ENCODE results near the gene STT3A. TPM values are rescaled to one million over a fixed set of nuclear protein-coding genes. Genes with fewer than 3 reads are reported as not detected.

Gene STT3A
- total and polyA plus RNA-seq, 2 of the 13 experiments (the other 11 are each of a cell fraction or from before 2014, with no cell fraction given) = 229 to 319 TPM

- TF ChIP-seq MEF2D (CRISPR knock-in tag; IDR thresholded peaks at IDR 0.05) (0 out of 2 replicates have a peak, but pooled peaks have one; percentile 26), HNF1A (IDR thresholded peaks at IDR 0.05; ENCODE audit: low read depth) (0 out of 2 replicates have a peak, but pooled peaks have one; percentile 3), HNF1A (CRISPR knock-in tag; IDR thresholded peaks at IDR 0.05; ENCODE audit: borderline replicate concordance) (peak; percentile 46; the same call in 1 of the 2 replicates), SRF (IDR thresholded peaks at IDR 0.05; ENCODE audit: low read depth, low read length) (no peak), ZNF792 (CRISPR knock-in tag; IDR thresholded peaks at IDR 0.05) (peak; percentile 15; the same call in 1 of the 2 replicates), ZNF432 (CRISPR knock-in tag; IDR thresholded peaks at IDR 0.05; ENCODE audit: borderline replicate concordance) (no peak), ZBTB20 (CRISPR knock-in tag; IDR thresholded peaks at IDR 0.05; ENCODE audit: borderline replicate concordance, low read depth) (peak; percentile 15; the same call in 1 of the 2 replicates), HNF4G (IDR thresholded peaks at IDR 0.05; ENCODE audit: borderline replicate concordance, low read depth, low read length) (no peak), HNF4G (CRISPR knock-in tag; IDR thresholded peaks at IDR 0.05; ENCODE audit: borderline replicate concordance, low read depth) (no peak), ZNF101 (CRISPR knock-in tag; IDR thresholded peaks at IDR 0.05; ENCODE audit: borderline replicate concordance, low read depth) (no peak), RAD51 (IDR thresholded peaks at IDR 0.05; ENCODE audit: borderline replicate concordance) (peak; percentile 63; the same call in 1 of the 2 replicates), ZFP37 (CRISPR knock-in tag; IDR thresholded peaks at IDR 0.05; ENCODE audit: borderline replicate concordance) (peak; percentile 75; the same call in 1 of the 2 replicates), ZFY (CRISPR knock-in tag; IDR thresholded peaks at IDR 0.05) (peak; percentile 95), CHD4 (IDR thresholded peaks at IDR 0.05; ENCODE audit: borderline replicate concordance, low read length) (no peak)
- TF ChIP-seq, protein P1, sequence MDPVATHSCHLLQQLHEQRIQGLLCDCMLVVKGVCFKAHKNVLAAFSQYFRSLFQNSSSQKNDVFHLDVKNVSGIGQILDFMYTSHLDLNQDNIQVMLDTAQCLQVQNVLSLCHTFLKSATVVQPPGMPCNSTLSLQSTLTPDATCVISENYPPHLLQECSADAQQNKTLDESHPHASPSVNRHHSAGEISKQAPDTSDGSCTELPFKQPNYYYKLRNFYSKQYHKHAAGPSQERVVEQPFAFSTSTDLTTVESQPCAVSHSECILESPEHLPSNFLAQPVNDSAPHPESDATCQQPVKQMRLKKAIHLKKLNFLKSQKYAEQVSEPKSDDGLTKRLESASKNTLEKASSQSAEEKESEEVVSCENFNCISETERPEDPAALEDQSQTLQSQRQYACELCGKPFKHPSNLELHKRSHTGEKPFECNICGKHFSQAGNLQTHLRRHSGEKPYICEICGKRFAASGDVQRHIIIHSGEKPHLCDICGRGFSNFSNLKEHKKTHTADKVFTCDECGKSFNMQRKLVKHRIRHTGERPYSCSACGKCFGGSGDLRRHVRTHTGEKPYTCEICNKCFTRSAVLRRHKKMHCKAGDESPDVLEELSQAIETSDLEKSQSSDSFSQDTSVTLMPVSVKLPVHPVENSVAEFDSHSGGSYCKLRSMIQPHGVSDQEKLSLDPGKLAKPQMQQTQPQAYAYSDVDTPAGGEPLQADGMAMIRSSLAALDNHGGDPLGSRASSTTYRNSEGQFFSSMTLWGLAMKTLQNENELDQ (CRISPR knock-in tag; IDR thresholded peaks at IDR 0.05; ENCODE audit: borderline replicate concordance) = no peak
- TF ChIP-seq, protein P2, sequence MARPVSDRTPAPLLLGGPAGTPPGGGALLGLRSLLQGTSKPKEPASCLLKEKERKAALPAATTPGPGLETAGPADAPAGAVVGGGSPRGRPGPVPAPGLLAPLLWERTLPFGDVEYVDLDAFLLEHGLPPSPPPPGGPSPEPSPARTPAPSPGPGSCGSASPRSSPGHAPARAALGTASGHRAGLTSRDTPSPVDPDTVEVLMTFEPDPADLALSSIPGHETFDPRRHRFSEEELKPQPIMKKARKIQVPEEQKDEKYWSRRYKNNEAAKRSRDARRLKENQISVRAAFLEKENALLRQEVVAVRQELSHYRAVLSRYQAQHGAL (CRISPR knock-in tag; IDR thresholded peaks at IDR 0.05; ENCODE audit: not compliant biosample characterization) = no peak
- TF ChIP-seq, protein P3, sequence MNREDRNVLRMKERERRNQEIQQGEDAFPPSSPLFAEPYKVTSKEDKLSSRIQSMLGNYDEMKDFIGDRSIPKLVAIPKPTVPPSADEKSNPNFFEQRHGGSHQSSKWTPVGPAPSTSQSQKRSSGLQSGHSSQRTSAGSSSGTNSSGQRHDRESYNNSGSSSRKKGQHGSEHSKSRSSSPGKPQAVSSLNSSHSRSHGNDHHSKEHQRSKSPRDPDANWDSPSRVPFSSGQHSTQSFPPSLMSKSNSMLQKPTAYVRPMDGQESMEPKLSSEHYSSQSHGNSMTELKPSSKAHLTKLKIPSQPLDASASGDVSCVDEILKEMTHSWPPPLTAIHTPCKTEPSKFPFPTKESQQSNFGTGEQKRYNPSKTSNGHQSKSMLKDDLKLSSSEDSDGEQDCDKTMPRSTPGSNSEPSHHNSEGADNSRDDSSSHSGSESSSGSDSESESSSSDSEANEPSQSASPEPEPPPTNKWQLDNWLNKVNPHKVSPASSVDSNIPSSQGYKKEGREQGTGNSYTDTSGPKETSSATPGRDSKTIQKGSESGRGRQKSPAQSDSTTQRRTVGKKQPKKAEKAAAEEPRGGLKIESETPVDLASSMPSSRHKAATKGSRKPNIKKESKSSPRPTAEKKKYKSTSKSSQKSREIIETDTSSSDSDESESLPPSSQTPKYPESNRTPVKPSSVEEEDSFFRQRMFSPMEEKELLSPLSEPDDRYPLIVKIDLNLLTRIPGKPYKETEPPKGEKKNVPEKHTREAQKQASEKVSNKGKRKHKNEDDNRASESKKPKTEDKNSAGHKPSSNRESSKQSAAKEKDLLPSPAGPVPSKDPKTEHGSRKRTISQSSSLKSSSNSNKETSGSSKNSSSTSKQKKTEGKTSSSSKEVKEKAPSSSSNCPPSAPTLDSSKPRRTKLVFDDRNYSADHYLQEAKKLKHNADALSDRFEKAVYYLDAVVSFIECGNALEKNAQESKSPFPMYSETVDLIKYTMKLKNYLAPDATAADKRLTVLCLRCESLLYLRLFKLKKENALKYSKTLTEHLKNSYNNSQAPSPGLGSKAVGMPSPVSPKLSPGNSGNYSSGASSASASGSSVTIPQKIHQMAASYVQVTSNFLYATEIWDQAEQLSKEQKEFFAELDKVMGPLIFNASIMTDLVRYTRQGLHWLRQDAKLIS (CRISPR knock-in tag; IDR thresholded peaks at IDR 0.05) = no peak; the same call in 1 of the 2 replicates
Measured at GRCh38 chr11:125592305-125593113, at the start of gene STT3A (continued).
